8988T (cell line): Measurements from ENCODE around the gene PALD1.

Experiments used
- DNase-seq: peaks from one replicate; pipeline ENCODE4 v3.0.0; 2011

The PALD1 gene

GRCh38 chr10:70558871-70559810 is 80.6 kb downstream of the PALD1 start:
- peak; percentile 90 for DNase-seq

GRCh38 chr10:70559861-70560260 is 81.3 kb downstream of the PALD1 start:
- no peak for DNase-seq

GRCh38 chr10:70560511-70560941 is 82.0 kb downstream of the PALD1 start:
- DNase-seq, result no peak

GRCh38 chr10:70561070-70561469 is 82.5 kb downstream of the PALD1 start:
- no peak for DNase-seq

- DNase-seq, result no peak
Observed at GRCh38 chr10:70561558-70561957, 83.0 kb downstream of the PALD1 start.

- DNase-seq, result no peak
Observed at GRCh38 chr10:70562036-70562755, 83.6 kb downstream of the PALD1 start.

- no peak for DNase-seq
Observed at GRCh38 chr10:70563230-70563629, 84.7 kb downstream of the PALD1 start.

GRCh38 chr10:70564113-70564725 is 85.7 kb downstream of the PALD1 start:
- no peak for DNase-seq

GRCh38 chr10:70564901-70565351 is 86.4 kb downstream of the PALD1 start:
- DNase-seq, result no peak

GRCh38 chr10:70565556-70566514 is 87.3 kb downstream of the PALD1 start:
- no peak for DNase-seq

GRCh38 chr10:70566515-70567290 is 88.1 kb downstream of the PALD1 start:
- no peak for DNase-seq

- DNase-seq, result no peak
Observed at GRCh38 chr10:70567603-70568002, 89.0 kb downstream of the PALD1 start.

- DNase-seq, result no peak
Observed at GRCh38 chr10:70568113-70568512, 89.5 kb downstream of the PALD1 start.

- no peak for DNase-seq
Observed at GRCh38 chr10:70568781-70569495, 90.4 kb downstream of the PALD1 start.

- no peak for DNase-seq
Observed at GRCh38 chr10:70571236-70571635, 92.7 kb downstream of the PALD1 start.

- DNase-seq, result no peak
Observed at GRCh38 chr10:70571636-70572439, 93.3 kb downstream of the PALD1 start.

- DNase-seq, result no peak
Observed at GRCh38 chr10:70573599-70574506, 95.3 kb downstream of the PALD1 start.

GRCh38 chr10:70575486-70575873 is 96.9 kb downstream of the PALD1 start:
- DNase-seq, result no peak
